ENCODE data around the gene PTPN18.

The PTPN18 gene

DNA sequence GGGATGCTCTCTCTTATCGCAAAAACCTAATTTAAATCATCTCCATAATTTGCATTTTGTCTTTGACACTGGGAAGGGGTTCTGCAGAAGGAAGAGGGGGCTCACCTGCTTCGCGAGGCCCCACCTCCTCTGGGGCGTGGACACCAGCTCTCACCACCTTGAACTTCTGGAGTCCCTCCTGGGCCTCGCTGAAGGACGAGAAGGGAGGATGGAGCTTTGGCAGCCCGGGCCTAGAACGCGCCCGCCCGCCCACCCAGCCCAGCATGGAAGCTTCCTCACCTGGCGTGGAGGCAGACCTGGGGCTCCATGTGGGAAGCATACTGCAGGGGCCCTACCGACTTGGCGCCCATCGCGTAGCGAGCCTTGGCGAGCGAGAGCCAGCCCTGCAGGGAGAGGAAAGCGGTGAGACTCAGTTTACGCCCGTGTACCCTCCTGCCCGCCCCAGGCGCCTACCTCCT lies 14.3 kb upstream of the PTPN18 start:
- Histone ChIP-seq H3K27ac (ENCODE audit: low read length) (peak overlapping the region; percentile 94), H3K9me3 (ENCODE audit: control insufficient read depth in 2 of 2, low read length in 2 of 2) (no peaks in the 10 kb centered on the region), H3K9ac (ENCODE audit: low read length in 2 of 2) (peak overlapping the region; percentile 69 to 94), H3K4me3 (ENCODE audit: low read length in 2 of 2) (peak overlapping the region; percentile 77 to 97), H3K4me1 (ENCODE audit: control insufficient read depth, insufficient read depth, low read length) (peaks cover 24% of the 10 kb centered on the region), H3K36me3 (ENCODE audit: control insufficient read depth in 2 of 2, insufficient read depth in 2 of 2, low read length in 2 of 2) (peaks cover 37 to 43% of the 10 kb centered on the region in 2 donors), H3K27me3 (ENCODE audit: control insufficient read depth in 1 of 2, insufficient read depth in 2 of 2, low read length in 2 of 2) (no peaks in the 10 kb centered on the region)

DNA sequence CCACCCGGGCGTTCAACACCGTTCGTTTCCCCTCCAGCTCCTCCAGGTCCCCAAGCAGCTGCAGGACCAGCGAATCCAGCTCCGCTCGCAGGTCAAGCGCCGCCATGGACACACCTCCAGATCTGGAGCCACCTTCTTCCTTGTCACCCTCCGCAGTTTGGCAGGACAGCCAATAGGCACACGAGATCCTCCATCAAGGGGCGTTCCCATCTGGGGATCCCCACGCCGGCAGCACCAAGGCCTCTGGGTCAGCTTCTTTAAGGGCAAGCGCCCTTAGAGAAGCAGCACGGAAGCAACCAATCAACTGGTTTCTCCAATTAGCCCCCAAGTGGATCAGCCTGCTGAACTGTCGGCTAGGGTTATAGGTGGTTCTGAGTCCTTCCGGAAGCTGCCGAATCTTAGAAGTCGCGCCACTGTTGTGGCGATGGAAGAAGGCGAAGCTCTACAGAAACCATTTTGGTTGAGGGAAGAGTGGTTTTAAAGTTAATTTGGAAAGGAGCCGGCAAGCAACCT lies 13.8 kb upstream of the PTPN18 start:
- peak overlapping the region; percentile 77 to 97 for H3K4me3 ChIP-seq (ENCODE audit: low read length in 2 of 2)
- H3K9ac ChIP-seq (ENCODE audit: low read length in 2 of 2): peak overlapping the region; percentile 69 to 94
- peaks cover 24% of the 10 kb centered on the region for H3K4me1 ChIP-seq (ENCODE audit: control insufficient read depth, insufficient read depth, low read length)
- peak overlapping the region; percentile 94 for H3K27ac ChIP-seq (ENCODE audit: low read length)
- H3K36me3 ChIP-seq (ENCODE audit: control insufficient read depth in 2 of 2, insufficient read depth in 2 of 2, low read length in 2 of 2): peaks cover 39 to 47% of the 10 kb centered on the region in 2 donors
- no peaks in the 10 kb centered on the region for H3K9me3 ChIP-seq (ENCODE audit: control insufficient read depth in 2 of 2, low read length in 2 of 2)
- no peaks in the 10 kb centered on the region for H3K27me3 ChIP-seq (ENCODE audit: control insufficient read depth in 1 of 2, insufficient read depth in 2 of 2, low read length in 2 of 2)

DNA sequence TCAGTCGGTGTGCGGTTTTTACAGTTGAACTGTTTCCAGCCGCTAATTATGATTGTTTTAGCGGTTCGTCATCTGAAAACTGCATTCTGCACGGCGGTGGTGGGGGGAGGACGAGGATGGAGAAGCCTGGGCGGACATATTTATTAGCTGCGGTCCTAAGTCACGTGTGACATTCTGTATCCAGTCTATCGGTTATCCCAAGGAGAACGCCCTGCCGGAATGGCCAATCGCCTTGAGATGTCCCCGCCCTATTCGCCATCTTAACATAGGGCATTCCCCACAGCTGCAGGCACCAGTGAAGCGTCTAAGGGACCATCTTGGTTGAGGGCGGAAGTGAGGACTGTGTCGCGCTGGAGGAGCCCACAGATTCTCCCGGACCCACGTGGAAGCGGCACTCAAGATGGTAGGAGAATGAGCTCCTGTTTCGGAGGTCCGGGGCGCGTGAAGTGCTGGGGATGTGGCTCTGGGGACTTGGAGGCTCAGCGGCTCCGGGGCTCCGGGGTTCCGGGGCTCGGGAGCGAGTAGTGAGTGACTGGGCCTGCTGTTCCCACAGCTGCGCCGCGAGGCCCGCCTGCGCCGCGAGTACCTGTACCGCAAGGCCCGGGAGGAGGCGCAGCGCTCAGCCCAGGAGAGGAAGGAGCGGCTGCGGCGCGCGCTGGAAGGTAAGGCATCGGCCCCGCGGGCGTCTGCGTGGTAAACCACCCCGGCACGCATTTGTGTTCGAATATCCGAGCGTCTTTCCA lies 13.2 kb upstream of the PTPN18 start, which contains the start of gene IMP4:
IMP4 (plus strand) TSS at position 365 of the 743 bp plus-strand sequence; CDS start at position 401, 36 bp downstream.
- Histone ChIP-seq H3K27ac (ENCODE audit: low read length) (peak within 1 kb of the TSS; percentile 94), H3K4me1 (ENCODE audit: control insufficient read depth, insufficient read depth, low read length) (peaks cover 21% of the 10 kb centered on the region), H3K27me3 (ENCODE audit: control insufficient read depth in 1 of 2, insufficient read depth in 2 of 2, low read length in 2 of 2) (no peaks in the 10 kb centered on the region), H3K9me3 (ENCODE audit: control insufficient read depth in 2 of 2, low read length in 2 of 2) (no peaks in the 10 kb centered on the region), H3K36me3 (ENCODE audit: control insufficient read depth in 2 of 2, insufficient read depth in 2 of 2, low read length in 2 of 2) (peaks cover 42 to 52% of the 10 kb centered on the region in 2 donors), H3K9ac (ENCODE audit: low read length in 2 of 2) (peak within 1 kb of the TSS; percentile 79 to 94), H3K4me3 (ENCODE audit: low read length in 2 of 2) (peak within 1 kb of the TSS; percentile 85 to 97)

DNA sequence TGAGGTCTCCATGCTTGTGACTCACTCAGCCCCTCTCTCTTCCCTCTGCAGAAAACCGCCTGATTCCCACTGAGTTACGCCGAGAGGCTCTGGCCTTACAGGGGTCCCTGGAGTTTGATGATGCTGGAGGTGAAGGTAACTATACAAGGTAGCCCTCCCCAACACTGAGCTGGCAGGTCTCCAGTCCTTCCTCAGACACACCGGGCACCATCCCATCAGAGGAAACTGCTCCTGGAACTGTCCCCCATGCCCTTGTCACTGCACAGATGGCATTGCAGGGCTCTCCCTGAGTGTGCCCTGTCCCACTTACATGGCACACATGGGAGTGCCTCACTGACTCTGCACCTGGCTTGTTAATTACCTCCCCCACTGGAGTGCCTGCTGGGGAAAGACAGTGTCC lies 11.3 kb upstream of the PTPN18 start:
- no peaks in the 10 kb centered on the region for H3K27me3 ChIP-seq (ENCODE audit: control insufficient read depth in 1 of 2, insufficient read depth in 2 of 2, low read length in 2 of 2)
- H3K4me1 ChIP-seq (ENCODE audit: control insufficient read depth, insufficient read depth, low read length): peaks cover 21% of the 10 kb centered on the region
- H3K36me3 ChIP-seq (ENCODE audit: control insufficient read depth in 2 of 2, insufficient read depth in 2 of 2, low read length in 2 of 2): peaks cover 36 to 44% of the 10 kb centered on the region in 2 donors
- H3K9ac ChIP-seq (ENCODE audit: low read length in 2 of 2): no peak overlapping the region
- no peak overlapping the region for H3K4me3 ChIP-seq (ENCODE audit: low read length in 2 of 2)
- H3K27ac ChIP-seq (ENCODE audit: low read length): no peak overlapping the region
- no peaks in the 10 kb centered on the region for H3K9me3 ChIP-seq (ENCODE audit: control insufficient read depth in 2 of 2, low read length in 2 of 2)

DNA sequence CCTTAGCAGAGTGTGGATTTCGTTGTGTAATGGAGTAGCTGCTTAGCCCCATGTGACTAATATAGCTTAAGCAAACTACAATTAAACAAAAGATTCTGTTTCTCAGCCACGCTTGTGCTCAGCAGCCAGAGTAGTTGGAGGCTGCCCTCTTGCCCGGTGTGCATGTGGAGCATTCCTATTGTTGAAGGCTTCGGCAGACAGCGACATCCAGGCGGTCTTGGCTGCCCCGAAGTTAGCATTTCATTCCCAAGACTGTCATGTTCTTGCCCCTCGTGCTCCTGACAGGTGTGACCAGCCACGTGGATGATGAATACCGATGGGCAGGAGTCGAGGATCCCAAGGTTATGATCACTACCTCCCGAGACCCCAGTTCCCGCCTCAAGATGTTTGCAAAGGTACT lies 10.8 kb upstream of the PTPN18 start:
- H3K36me3 ChIP-seq (ENCODE audit: control insufficient read depth in 2 of 2, insufficient read depth in 2 of 2, low read length in 2 of 2): peaks cover 31 to 43% of the 10 kb centered on the region in 2 donors
- no peak overlapping the region for H3K4me3 ChIP-seq (ENCODE audit: low read length in 2 of 2)
- H3K27ac ChIP-seq (ENCODE audit: low read length): no peak overlapping the region
- no peak overlapping the region for H3K9ac ChIP-seq (ENCODE audit: low read length in 2 of 2)
- H3K27me3 ChIP-seq (ENCODE audit: control insufficient read depth in 1 of 2, insufficient read depth in 2 of 2, low read length in 2 of 2): no peaks in the 10 kb centered on the region
- H3K4me1 ChIP-seq (ENCODE audit: control insufficient read depth, insufficient read depth, low read length): peaks cover 21% of the 10 kb centered on the region
- H3K9me3 ChIP-seq (ENCODE audit: control insufficient read depth in 2 of 2, low read length in 2 of 2): no peaks in the 10 kb centered on the region

DNA sequence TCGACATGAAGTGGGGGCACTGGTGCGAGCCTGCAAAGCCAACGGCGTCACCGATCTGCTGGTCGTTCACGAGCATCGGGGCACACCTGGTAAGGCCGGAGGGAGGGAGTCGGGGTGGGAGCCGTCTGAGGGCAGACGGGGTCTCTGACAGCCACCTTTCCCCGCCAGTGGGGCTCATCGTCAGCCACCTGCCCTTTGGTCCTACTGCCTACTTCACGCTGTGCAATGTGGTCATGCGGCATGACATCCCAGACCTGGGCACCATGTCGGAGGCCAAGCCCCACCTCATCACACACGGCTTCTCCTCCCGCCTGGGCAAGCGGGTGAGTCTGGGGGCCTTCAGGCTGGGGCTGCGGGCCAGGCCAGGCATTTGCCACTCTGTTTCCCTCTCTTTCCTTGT lies 10.2 kb upstream of the PTPN18 start:
- Histone ChIP-seq H3K4me3 (ENCODE audit: low read length in 2 of 2) (no peak overlapping the region), H3K27me3 (ENCODE audit: control insufficient read depth in 1 of 2, insufficient read depth in 2 of 2, low read length in 2 of 2) (no peaks in the 10 kb centered on the region), H3K27ac (ENCODE audit: low read length) (no peak overlapping the region), H3K9me3 (ENCODE audit: control insufficient read depth in 2 of 2, low read length in 2 of 2) (no peaks in the 10 kb centered on the region), H3K4me1 (ENCODE audit: control insufficient read depth, insufficient read depth, low read length) (peaks cover 21% of the 10 kb centered on the region), H3K36me3 (ENCODE audit: control insufficient read depth in 2 of 2, insufficient read depth in 2 of 2, low read length in 2 of 2) (peaks cover 31 to 40% of the 10 kb centered on the region in 2 donors), H3K9ac (ENCODE audit: low read length in 2 of 2) (no peak overlapping the region)

DNA sequence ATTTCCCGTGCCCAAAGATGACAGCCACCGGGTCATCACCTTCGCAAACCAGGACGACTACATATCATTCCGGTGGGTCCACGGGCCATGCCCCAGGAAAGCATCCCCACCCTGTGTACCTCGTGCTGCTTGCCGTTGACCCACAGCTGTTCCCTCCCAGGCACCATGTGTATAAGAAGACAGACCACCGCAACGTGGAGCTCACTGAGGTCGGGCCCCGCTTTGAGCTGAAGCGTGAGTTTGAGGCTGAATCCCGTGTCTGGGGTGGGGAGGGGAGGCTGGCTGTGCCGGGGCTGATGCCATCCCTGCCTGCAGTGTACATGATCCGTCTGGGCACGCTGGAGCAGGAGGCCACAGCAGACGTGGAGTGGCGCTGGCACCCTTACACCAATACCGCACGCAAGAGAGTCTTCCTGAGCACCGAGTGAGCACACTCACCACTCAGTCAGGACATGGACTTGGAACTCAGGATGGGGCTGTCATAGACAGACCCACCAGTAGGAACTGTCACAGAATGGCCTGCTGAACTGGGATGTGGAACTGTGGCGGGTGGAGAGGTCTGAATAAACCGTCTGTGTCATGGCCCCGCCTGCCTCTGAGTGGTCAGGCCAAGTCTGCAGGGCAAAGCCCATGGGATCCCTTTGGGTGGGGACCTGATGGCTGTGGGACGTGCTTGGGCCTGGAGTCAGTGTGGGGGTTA lies 9.7 kb upstream of the PTPN18 start:
- Histone ChIP-seq H3K36me3 (ENCODE audit: control insufficient read depth in 2 of 2, insufficient read depth in 2 of 2, low read length in 2 of 2) (peaks cover 31 to 39% of the 10 kb centered on the region in 2 donors), H3K9ac (ENCODE audit: low read length in 2 of 2) (no peak overlapping the region), H3K27ac (ENCODE audit: low read length) (no peak overlapping the region), H3K9me3 (ENCODE audit: control insufficient read depth in 2 of 2, low read length in 2 of 2) (no peaks in the 10 kb centered on the region), H3K4me3 (ENCODE audit: low read length in 2 of 2) (no peak overlapping the region), H3K27me3 (ENCODE audit: control insufficient read depth in 1 of 2, insufficient read depth in 2 of 2, low read length in 2 of 2) (no peaks in the 10 kb centered on the region), H3K4me1 (ENCODE audit: control insufficient read depth, insufficient read depth, low read length) (peaks cover 16% of the 10 kb centered on the region)

DNA sequence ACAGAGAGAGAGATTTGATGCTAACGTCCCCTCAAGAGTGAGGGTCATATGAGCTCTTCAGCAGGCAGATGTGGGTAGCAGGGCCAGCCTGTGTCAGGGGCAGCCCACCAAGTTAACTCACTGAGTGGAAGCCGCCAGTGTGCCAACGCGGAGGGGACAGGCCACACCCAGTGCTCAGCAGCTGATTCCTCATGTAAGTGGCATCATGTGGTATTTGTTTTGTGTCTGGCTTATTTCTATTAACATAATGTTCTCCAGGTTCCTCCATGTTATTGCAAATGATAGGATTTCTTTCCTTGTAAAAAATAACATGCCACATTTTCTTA lies 9.2 kb upstream of the PTPN18 start:
- no peak overlapping the region for H3K4me3 ChIP-seq (ENCODE audit: low read length in 2 of 2)
- H3K9me3 ChIP-seq (ENCODE audit: control insufficient read depth in 2 of 2, low read length in 2 of 2): no peaks in the 10 kb centered on the region
- no peaks in the 10 kb centered on the region for H3K27me3 ChIP-seq (ENCODE audit: control insufficient read depth in 1 of 2, insufficient read depth in 2 of 2, low read length in 2 of 2)
- H3K36me3 ChIP-seq (ENCODE audit: control insufficient read depth in 2 of 2, insufficient read depth in 2 of 2, low read length in 2 of 2): peaks cover 31 to 39% of the 10 kb centered on the region in 2 donors
- no peak overlapping the region for H3K9ac ChIP-seq (ENCODE audit: low read length in 2 of 2)
- H3K27ac ChIP-seq (ENCODE audit: low read length): no peak overlapping the region
- peaks cover 12% of the 10 kb centered on the region for H3K4me1 ChIP-seq (ENCODE audit: control insufficient read depth, insufficient read depth, low read length)

DNA sequence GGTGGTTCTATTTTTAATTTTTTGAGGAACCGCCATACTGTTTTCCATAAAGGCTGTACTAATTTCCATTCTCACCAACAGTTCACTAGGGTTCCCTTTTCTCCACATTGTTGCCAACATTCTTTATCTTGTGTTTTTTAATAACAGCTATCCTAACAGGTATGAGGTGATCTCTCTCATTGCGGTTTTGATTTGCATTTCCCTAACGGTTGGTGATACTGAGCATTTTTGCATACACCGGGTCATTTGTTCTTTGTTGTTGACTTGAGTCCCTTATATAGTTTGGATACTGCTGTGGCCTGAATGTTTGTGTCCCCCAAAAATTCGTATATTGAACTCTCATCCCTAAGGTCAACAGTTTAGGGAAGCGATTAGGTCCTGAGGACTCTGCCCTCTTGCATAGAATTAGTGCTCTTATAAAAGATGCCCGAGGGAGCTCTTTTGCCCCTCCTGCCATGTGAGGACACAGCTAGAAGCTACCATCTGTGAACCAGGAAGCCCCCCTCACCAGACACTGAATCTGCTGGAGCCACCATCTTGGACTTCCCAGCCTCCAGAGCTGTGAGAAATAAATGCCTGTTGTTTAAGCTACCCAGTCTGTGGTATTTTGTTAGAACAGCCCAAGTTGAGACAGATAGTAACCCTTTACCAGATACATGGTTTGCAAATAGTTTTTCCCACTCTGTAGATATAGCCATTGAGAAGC lies 8.5 kb upstream of the PTPN18 start:
- Histone ChIP-seq H3K36me3 (ENCODE audit: control insufficient read depth in 2 of 2, insufficient read depth in 2 of 2, low read length in 2 of 2) (peaks cover 31 to 39% of the 10 kb centered on the region in 2 donors), H3K27ac (ENCODE audit: low read length) (no peak overlapping the region), H3K4me1 (ENCODE audit: control insufficient read depth, insufficient read depth, low read length) (peaks cover 12% of the 10 kb centered on the region), H3K9me3 (ENCODE audit: control insufficient read depth in 2 of 2, low read length in 2 of 2) (no peaks in the 10 kb centered on the region), H3K9ac (ENCODE audit: low read length in 2 of 2) (no peak overlapping the region), H3K4me3 (ENCODE audit: low read length in 2 of 2) (no peak overlapping the region), H3K27me3 (ENCODE audit: control insufficient read depth in 1 of 2, insufficient read depth in 2 of 2, low read length in 2 of 2) (no peaks in the 10 kb centered on the region)

DNA sequence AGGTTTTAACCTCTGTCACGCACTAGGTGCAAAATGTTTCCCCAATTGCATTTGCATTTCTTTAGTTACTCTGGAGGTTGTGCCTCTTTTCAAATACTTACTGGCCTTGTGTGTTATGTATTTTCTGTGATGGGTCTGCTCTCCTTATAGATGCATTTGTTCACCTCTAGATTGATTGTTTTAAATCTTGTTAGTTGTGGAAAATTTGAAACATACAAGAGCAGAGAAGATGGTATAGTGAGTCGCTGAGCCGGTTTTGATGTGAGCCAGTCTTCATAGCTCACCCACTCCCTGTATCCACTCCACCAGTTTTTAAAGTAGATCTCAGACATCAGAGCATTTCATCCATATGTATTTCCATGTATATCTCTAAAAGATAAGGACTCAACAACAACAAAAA lies 6.7 kb upstream of the PTPN18 start:
- Histone ChIP-seq H3K4me1 (ENCODE audit: control insufficient read depth, insufficient read depth, low read length) (peaks cover 5% of the 10 kb centered on the region), H3K9ac (ENCODE audit: low read length in 2 of 2) (no peak overlapping the region), H3K36me3 (ENCODE audit: control insufficient read depth in 2 of 2, insufficient read depth in 2 of 2, low read length in 2 of 2) (peaks cover 31 to 39% of the 10 kb centered on the region in 2 donors), H3K4me3 (ENCODE audit: low read length in 2 of 2) (no peak overlapping the region), H3K9me3 (ENCODE audit: control insufficient read depth in 2 of 2, low read length in 2 of 2) (no peaks in the 10 kb centered on the region), H3K27ac (ENCODE audit: low read length) (no peak overlapping the region), H3K27me3 (ENCODE audit: control insufficient read depth in 1 of 2, insufficient read depth in 2 of 2, low read length in 2 of 2) (no peaks in the 10 kb centered on the region)
